Right renal cortex interstitium (tissue), 3 donors: Measurements from ENCODE around the gene ZBTB43. TPM values are rescaled to one million over a fixed set of nuclear protein-coding genes. Genes with fewer than 3 reads are reported as not detected.
A peak's percentile ranks its signal among the peaks of the same experiment; 100 is the strongest.
"Not testable (repeated sequence)": the region's sequence is repeated elsewhere in the genome, so short reads cannot be mapped to it uniquely, and the experiment has no call there.

Experiments
- DNase-seq, 3 donors: peaks; one replicate each; pipeline ENCODE4 v3.0.0-alpha.2; 2013; ENCODE audit warnings: low read depth in 3 of 3, low spot score in 2 of 3
- polyA plus RNA-seq, 3 donors: library from polyadenylated mRNA; unstranded; fragments of 120-200 nt; gene quantifications; one replicate each; pipeline ENCODE4 v1.2.1, GENCODE V29; 2013; ENCODE audit not compliant: insufficient read length in 3 of 3

ZBTB43 gene
- 10 to 100 TPM; 13.2 to 17.4 (median 14.6) TPM for polyA plus RNA-seq

- DNase-seq, result peak; percentile 87 to 96 (median 89)
These were observed at the start of gene ZBTB43 for GRCh38 chr9:126804696-126805553. TSS of gene ZBTB43 (plus strand) at chr9:126805040. CDS start at chr9:126832510, 27,470 bp downstream.

GRCh38 chr9:126755317-126755875 lies 49.4 kb upstream of the ZBTB43 start:
- DNase-seq, result no peak

- no peak for DNase-seq
These were observed 48.6 kb upstream of the ZBTB43 start for GRCh38 chr9:126756238-126756637.

GRCh38 chr9:126756876-126757415 lies 47.9 kb upstream of the ZBTB43 start:
- no peak for DNase-seq

GRCh38 chr9:126758916-126759585 lies 45.8 kb upstream of the ZBTB43 start:
- no peak for DNase-seq

- no peak for DNase-seq
These were observed 43.6 kb upstream of the ZBTB43 start for GRCh38 chr9:126761274-126761673.

- no peak for DNase-seq
These were observed 41.6 kb upstream of the ZBTB43 start for GRCh38 chr9:126763130-126763764.

GRCh38 chr9:126773004-126773607 lies 31.7 kb upstream of the ZBTB43 start:
- DNase-seq, result no peak

GRCh38 chr9:126775926-126776325 lies 28.9 kb upstream of the ZBTB43 start:
- DNase-seq, result no peak

- no peak for DNase-seq
These were observed 27.1 kb upstream of the ZBTB43 start for GRCh38 chr9:126777733-126778132.

- no peak for DNase-seq
These were observed 26.7 kb upstream of the ZBTB43 start for GRCh38 chr9:126778141-126778540.

- not testable (repeated sequence) for DNase-seq
These were observed 26.1 kb upstream of the ZBTB43 start for GRCh38 chr9:126778696-126779095.

- peak; percentile 57 to 68 (median 64) for DNase-seq
These were observed 23.4 kb upstream of the ZBTB43 start for GRCh38 chr9:126781186-126782052.

- no peak for DNase-seq
These were observed 22.8 kb upstream of the ZBTB43 start for GRCh38 chr9:126782053-126782388.

GRCh38 chr9:126783949-126784348 lies 20.9 kb upstream of the ZBTB43 start:
- DNase-seq, result no peak

- DNase-seq, result no peak
These were observed 20.4 kb upstream of the ZBTB43 start for GRCh38 chr9:126784401-126784800.

- not testable (repeated sequence) for DNase-seq
These were observed 20.0 kb upstream of the ZBTB43 start for GRCh38 chr9:126784841-126785240.

GRCh38 chr9:126788046-126788445 lies 16.8 kb upstream of the ZBTB43 start:
- no peak for DNase-seq

GRCh38 chr9:126788634-126789349 lies 16.0 kb upstream of the ZBTB43 start:
- DNase-seq, result no peak
